AG04449 (cell line): Measurements from ENCODE around the gene SMIM17.

ENCODE experiments used
- CTCF ChIA-PET: fragments of 350-600 bp; formaldehyde crosslinking; extraction: SDS; loops from one replicate; lab custom pipeline; 2021; ENCODE audit warnings: antibody characterized with exemption; lab: Yijun Ruan, JAX
- POLR2A ChIA-PET: fragments of 400-600, 350-600 bp; formaldehyde crosslinking; extraction: SDS; loops from one replicate; lab custom pipeline; 2020; ENCODE audit warnings: antibody characterized with exemption, inconsistent platforms; lab: Yijun Ruan, JAX
- DNase-seq: peaks from one replicate; pipeline ENCODE4 v3.0.0-alpha.2; 2010; ENCODE audit warnings: low read depth, low spot score
- H3K4me3 ChIP-seq: 2 replicates; pipeline ENCODE4 v1.5.1; 2011; ENCODE audit warnings: low read depth, mild to moderate bottlenecking, control low read depth, low read length
- CTCF ChIP-seq: IDR thresholded peaks from one replicate; pipeline ENCODE4 v1.5.1; 2011; ENCODE audit warnings: mild to moderate bottlenecking, moderate library complexity, low read length, control low read depth, inconsistent platforms; ENCODE audit not compliant: insufficient read depth; ENCODE audit errors: missing control alignments

SMIM17 gene

GRCh38 chr19:56690670-56691069 is 47.7 kb downstream of the SMIM17 start:
- no peak for TF ChIP-seq CTCF
- DNase-seq: no peak
- ChIA-PET CTCF (no interaction called here), POLR2A (no interaction called here)
- H3K4me3 ChIP-seq: no peak overlapping the region

GRCh38 chr19:56692206-56692895 is 49.4 kb downstream of the SMIM17 start:
- no peak for DNase-seq
- no peak for TF ChIP-seq CTCF
- POLR2A ChIA-PET: no interaction called here

GRCh38 chr19:56699552-56699951 is 56.6 kb downstream of the SMIM17 start:
- CTCF ChIA-PET: no interaction called here
- POLR2A ChIA-PET: no interaction called here
- no peak for DNase-seq
- TF ChIP-seq CTCF: no peak
- H3K4me3 ChIP-seq: no peak overlapping the region

More at GRCh38 chr19:56692206-56692895, 49.4 kb downstream of the SMIM17 start:
- H3K4me3 ChIP-seq: no peak overlapping the region
- CTCF ChIA-PET: no interaction called here

GRCh38 chr19:56701895-56702294 is 58.9 kb downstream of the SMIM17 start:
- DNase-seq: no peak
- TF ChIP-seq CTCF: no peak
- POLR2A ChIA-PET: no interaction called here
- H3K4me3 ChIP-seq: no peak overlapping the region
- CTCF ChIA-PET: no interaction called here

- ChIA-PET CTCF (no interaction called here), POLR2A (no interaction called here)
- TF ChIP-seq CTCF: no peak
- no peak for DNase-seq
- no peak overlapping the region for H3K4me3 ChIP-seq
These were observed 63.0 kb downstream of the SMIM17 start for GRCh38 chr19:56705939-56706338.
